AG04450 (cell line): Measurements from ENCODE around the gene MYO18B. TPM values are rescaled to one million over a fixed set of nuclear protein-coding genes. Genes with fewer than 3 reads are reported as not detected.

Source experiments
- CTCF ChIA-PET: fragments of 300-600, 350-600 bp; formaldehyde crosslinking; extraction: SDS; loops from one replicate; lab custom pipeline; 2022; ENCODE audit warnings: antibody characterized with exemption, inconsistent platforms; lab: Charles Lee
- POLR2A ChIA-PET: fragments of 350-600 bp; formaldehyde crosslinking; extraction: SDS; loops from one replicate; lab custom pipeline; 2021; ENCODE audit warnings: antibody characterized with exemption, inconsistent platforms; lab: Yijun Ruan, JAX
- DNase-seq: peaks from one replicate; pipeline ENCODE4 v3.0.0-alpha.2; 2011; ENCODE audit warnings: low read depth, low spot score
- H3K27ac ChIP-seq: one replicate; pipeline ENCODE4 v1.5.1; 2012; ENCODE audit warnings: low read depth, low read length, control low read depth
- H3K27me3 ChIP-seq: one replicate; pipeline ENCODE4 v1.6.0; 2012; ENCODE audit warnings: low read length; ENCODE audit not compliant: control insufficient read depth, insufficient read depth
- H3K4me3 ChIP-seq: 2 replicates; pipeline ENCODE4 v1.5.1; 2011; ENCODE audit warnings: mild to moderate bottlenecking, low read depth, low read length, control low read depth
- H3K9me3 ChIP-seq: 2 replicates; pipeline ENCODE4 v1.5.1; 2012; ENCODE audit warnings: low read length; ENCODE audit not compliant: control insufficient read depth, insufficient read depth
- CTCF ChIP-seq: IDR thresholded peaks from 2 replicates; pipeline ENCODE4 v1.5.1; 2011; ENCODE audit warnings: low read depth, low read length, control low read depth, inconsistent platforms
- polyA plus RNA-seq: library from polyadenylated mRNA; depleted of rRNA; stranded (reverse); fragments of >200 nt; gene quantifications from 2 replicates; pipeline ENCODE4 v1.2.3, GENCODE V29; 2011

MYO18B gene
- polyA plus RNA-seq, 1 experiment = not detected

- POLR2A ChIA-PET = no interaction called here
- CTCF ChIA-PET = no interaction called here
- TF ChIP-seq CTCF = no peak
- H3K9me3 ChIP-seq = peaks cover 22% of the 10 kb centered on the region; the same call in 1 of the 2 replicates
- no peak overlapping the region for H3K4me3 ChIP-seq
- H3K27ac ChIP-seq = no peak overlapping the region
- no peak for DNase-seq
- H3K27me3 ChIP-seq = no peaks in the 10 kb centered on the region
Measured at GRCh38 chr22:25874327-25874726, 132.3 kb downstream of the MYO18B start.

- Histone ChIP-seq H3K9me3 (peaks cover 22% of the 10 kb centered on the region; the same call in 1 of the 2 replicates), H3K27ac (no peak overlapping the region), H3K27me3 (no peaks in the 10 kb centered on the region), H3K4me3 (no peak overlapping the region)
- POLR2A ChIA-PET = no interaction called here
- CTCF ChIA-PET = no interaction called here
- DNase-seq = no peak
- no peak for TF ChIP-seq CTCF
Measured at GRCh38 chr22:25875461-25875860, 133.5 kb downstream of the MYO18B start.

- Histone ChIP-seq H3K4me3 (no peak overlapping the region), H3K27me3 (no peaks in the 10 kb centered on the region), H3K27ac (no peak overlapping the region), H3K9me3 (peaks cover 22% of the 10 kb centered on the region; the same call in 1 of the 2 replicates)
- TF ChIP-seq CTCF = no peak
- ChIA-PET POLR2A (no interaction called here), CTCF (no interaction called here)
- DNase-seq = no peak
Measured at GRCh38 chr22:25876871-25877270, 134.9 kb downstream of the MYO18B start.

- no peak overlapping the region for H3K27ac ChIP-seq
- no peaks in the 10 kb centered on the region for H3K27me3 ChIP-seq
- ChIA-PET CTCF (no interaction called here), POLR2A (no interaction called here)
- DNase-seq = no peak
- no peak for TF ChIP-seq CTCF
- peaks cover 11% of the 10 kb centered on the region; the same call in 1 of the 2 replicates for H3K9me3 ChIP-seq
- H3K4me3 ChIP-seq = no peak overlapping the region
Measured at GRCh38 chr22:25878933-25879332, 136.9 kb downstream of the MYO18B start.

- no peak overlapping the region for H3K4me3 ChIP-seq
- no peak for TF ChIP-seq CTCF
- CTCF ChIA-PET = no interaction called here
- no peak overlapping the region for H3K27ac ChIP-seq
- no peak for DNase-seq
- H3K9me3 ChIP-seq = peaks cover 11% of the 10 kb centered on the region; the same call in 1 of the 2 replicates
- H3K27me3 ChIP-seq = no peaks in the 10 kb centered on the region
- POLR2A ChIA-PET = no interaction called here
Measured at GRCh38 chr22:25880524-25880923, 138.5 kb downstream of the MYO18B start.
